H1 (cell line): Measurements from ENCODE around the gene TSHZ2. TPM values are rescaled to one million over a fixed set of nuclear protein-coding genes. Genes with fewer than 3 reads are reported as not detected.

Experiments used
- CTCF ChIA-PET: fragments of 300-600 bp; sonication (Branson Sonifier 250); formaldehyde crosslinking; loops from one replicate; lab custom pipeline; 2021; ENCODE audit not compliant: partially characterized antibody; lab: Charles Lee
- POLR2A ChIA-PET: fragments of 300-600 bp; sonication (Branson Sonifier 250); formaldehyde crosslinking; loops from one replicate; lab custom pipeline; 2021; ENCODE audit warnings: inconsistent platforms; ENCODE audit not compliant: partially characterized antibody; lab: Charles Lee
- DNase-seq, 2 experiments: peaks; one replicate each; pipeline versions ENCODE4 v3.0.0 to v3.0.0-alpha.2; 2010 to 2022; ENCODE audit warnings: low spot score in 2 of 2, low read depth in 1 of 2, mixed read lengths in 1 of 2
- FAIRE-seq: peaks from 2 replicates; lab custom pipeline; 2011; peaks lifted over from hg19 to GRCh38; lab: Jason Lieb, UNC
- H2AFZ ChIP-seq: 2 replicates; pipeline ENCODE4 v1.8.1; 2012; ENCODE audit warnings: low read length, inconsistent platforms
- H2AK5ac ChIP-seq: 2 replicates; pipeline ENCODE4 v1.6.1; 2013; ENCODE audit warnings: low read depth, low read length
- H2BK120ac ChIP-seq: replicated peaks from 2 replicates; pipeline ENCODE3; 2013; ENCODE audit warnings: low read depth, low read length, inconsistent platforms
- H2BK12ac ChIP-seq: 2 replicates; pipeline ENCODE4 v1.6.1; 2013; ENCODE audit warnings: low read depth, low read length
- H2BK15ac ChIP-seq: 2 replicates; pipeline ENCODE4 v1.6.1; 2013; ENCODE audit warnings: low read length
- H2BK20ac ChIP-seq: 2 replicates; pipeline ENCODE4 v1.6.1; 2013; ENCODE audit warnings: low read length
- H2BK5ac ChIP-seq: 2 replicates; pipeline ENCODE4 v1.6.1; 2013; ENCODE audit warnings: low read depth, low read length
- H3K14ac ChIP-seq: 2 replicates; pipeline ENCODE4 v1.6.1; 2013; ENCODE audit warnings: inconsistent platforms; ENCODE audit not compliant: insufficient read length
- H3K18ac ChIP-seq: 2 replicates; pipeline ENCODE4 v1.6.1; 2013; ENCODE audit warnings: low read length; ENCODE audit errors: extremely low read depth
- H3K23ac ChIP-seq: 2 replicates; pipeline ENCODE4 v1.6.1; 2013; ENCODE audit warnings: inconsistent platforms; ENCODE audit not compliant: insufficient read length
- H3K23me2 ChIP-seq: 2 replicates; pipeline ENCODE4 v1.6.1; 2013; ENCODE audit warnings: low read depth, low read length
- H3K27ac ChIP-seq: 2 replicates; pipeline ENCODE4 v1.6.1; 2011; ENCODE audit warnings: low read depth, low read length, inconsistent platforms
- H3K27me3 ChIP-seq, 4 experiments: replicated peaks in 1 of 4; 1 replicate in 1 of 4; 2 replicates in 3 of 4; pipeline versions ENCODE4 v1.6.1 to v1.8.1; 2011 to 2013; ENCODE audit warnings: low read length in 3 of 4, mild to moderate bottlenecking in 3 of 4, inconsistent platforms in 2 of 4, mixed read lengths in 2 of 4, moderate library complexity in 1 of 4; ENCODE audit not compliant: control insufficient read depth in 3 of 4, insufficient read depth in 3 of 4; ENCODE audit errors: extremely low read depth in 1 of 4
- H3K36me3 ChIP-seq, 4 experiments: 2 replicates each; pipeline versions ENCODE4 v1.6.1 to v1.8.1; 2011 to 2013; ENCODE audit warnings: mild to moderate bottlenecking in 4 of 4, low read length in 3 of 4, moderate library complexity in 2 of 4, control low read depth in 1 of 4, inconsistent platforms in 1 of 4; ENCODE audit not compliant: insufficient read depth in 4 of 4, control insufficient read depth in 2 of 4
- H3K4ac ChIP-seq: replicated peaks from 2 replicates; pipeline ENCODE3; 2013; ENCODE audit warnings: low read length, low read depth, mixed read lengths, inconsistent platforms; ENCODE audit not compliant: insufficient read length
- H3K4me1 ChIP-seq, 4 experiments: replicated peaks in 1 of 4; 1 replicate in 1 of 4; 2 replicates in 3 of 4; pipeline versions ENCODE4 v1.6.1 to v1.8.1; 2011 to 2013; ENCODE audit warnings: low read length in 3 of 4, inconsistent platforms in 2 of 4, mixed read lengths in 1 of 4; ENCODE audit not compliant: insufficient read depth in 4 of 4, control insufficient read depth in 3 of 4
- H3K4me2 ChIP-seq, 2 experiments: 2 replicates each; pipeline versions ENCODE4 v1.6.1 to v1.8.1; 2011 to 2013; ENCODE audit warnings: low read depth in 2 of 2, low read length in 2 of 2, control low read depth in 1 of 2, inconsistent platforms in 1 of 2, mild to moderate bottlenecking in 1 of 2; ENCODE audit not compliant: insufficient read depth in 1 of 2
- H3K4me3 ChIP-seq, 4 experiments: fragments of 200-600, 300-600 bp in 1 of 4; sonication (generic), shearing (Covaris generic), sonication (Bioruptor Twin) in 1 of 4; 2 replicates each; pipeline versions ENCODE4 v1.5.1 to v1.8.1; 2011 to 2016; ENCODE audit warnings: low read length in 4 of 4, low read depth in 3 of 4, control low read depth in 2 of 4, inconsistent platforms in 2 of 4, mild to moderate bottlenecking in 2 of 4, mixed read lengths in 1 of 4, moderate library complexity in 1 of 4; ENCODE audit not compliant: insufficient read depth in 2 of 4; ENCODE audit errors: extremely low read depth in 1 of 4
- H3K56ac ChIP-seq: replicated peaks from 2 replicates; pipeline ENCODE3; 2013; ENCODE audit warnings: low read depth, mild to moderate bottlenecking, mixed read lengths, low read length, inconsistent platforms; ENCODE audit not compliant: insufficient read length
- H3K79me1 ChIP-seq: 2 replicates; pipeline ENCODE4 v1.6.1; 2013; ENCODE audit warnings: low read depth, low read length, control low read depth
- H3K79me2 ChIP-seq, 2 experiments: 2 replicates each; pipeline versions ENCODE4 v1.6.1 to v1.8.1; 2012 to 2013; ENCODE audit warnings: low read length in 2 of 2, mild to moderate bottlenecking in 2 of 2, inconsistent platforms in 1 of 2; ENCODE audit not compliant: insufficient read depth in 2 of 2, control insufficient read depth in 1 of 2
- H3K9ac ChIP-seq, 4 experiments: replicated peaks in 1 of 4; 1 replicate in 1 of 4; 2 replicates in 3 of 4; pipeline versions ENCODE4 v1.6.1 to v1.8.1; 2011 to 2013; ENCODE audit warnings: low read depth in 3 of 4, low read length in 3 of 4, control low read depth in 2 of 4, mild to moderate bottlenecking in 2 of 4, moderate library complexity in 2 of 4, inconsistent platforms in 1 of 4; ENCODE audit errors: extremely low read depth in 1 of 4
- H3K9me3 ChIP-seq, 2 experiments: 2 replicates each; pipeline versions ENCODE4 v1.6.1 to v1.8.1; 2012 to 2013; ENCODE audit warnings: mild to moderate bottlenecking in 2 of 2, moderate library complexity in 2 of 2, control low read depth in 1 of 2, inconsistent platforms in 1 of 2, low read depth in 1 of 2, low read length in 1 of 2, mixed read lengths in 1 of 2; ENCODE audit not compliant: insufficient read depth in 2 of 2
- H4K20me1 ChIP-seq, 2 experiments: replicated peaks in 1 of 2; 2 replicates each; pipeline versions ENCODE3 to v1.8.1; 2011 to 2013; ENCODE audit warnings: inconsistent platforms in 2 of 2, low read length in 2 of 2, mild to moderate bottlenecking in 1 of 2; ENCODE audit not compliant: insufficient read depth in 2 of 2, control insufficient read depth in 1 of 2
- H4K5ac ChIP-seq: 2 replicates; pipeline ENCODE4 v1.6.1; 2013; ENCODE audit warnings: low read length, low read depth, mixed read lengths, inconsistent platforms; ENCODE audit not compliant: insufficient read length
- H4K8ac ChIP-seq: 2 replicates; pipeline ENCODE4 v1.8.0; 2013; ENCODE audit warnings: mild to moderate bottlenecking, moderate library complexity, low read length, inconsistent platforms; ENCODE audit not compliant: insufficient read depth; ENCODE audit errors: extremely low read depth
- H4K91ac ChIP-seq: replicated peaks from 2 replicates; pipeline ENCODE3; 2013; ENCODE audit warnings: low read length, mixed read lengths, inconsistent platforms; ENCODE audit not compliant: insufficient read length
- ATF3 ChIP-seq: IDR thresholded peaks from 2 replicates; pipeline ENCODE4 v1.6.1; 2011; ENCODE audit warnings: low read depth, mild to moderate bottlenecking, low read length; ENCODE audit not compliant: insufficient read depth
- CEBPB ChIP-seq: IDR thresholded peaks from 2 replicates; pipeline ENCODE4 v1.6.1; 2012; ENCODE audit warnings: low read depth, low read length
- EZH2 ChIP-seq: fragments of 200-600 bp; sonication (generic); IDR thresholded peaks from 2 replicates; pipeline ENCODE4 v1.7.1; 2012; ENCODE audit warnings: low read depth, mild to moderate bottlenecking, moderate library complexity, low read length, inconsistent platforms; ENCODE audit not compliant: severe bottlenecking
- GABPA ChIP-seq: IDR thresholded peaks from 2 replicates; pipeline ENCODE4 v1.6.1; 2011; ENCODE audit warnings: mild to moderate bottlenecking, low read length, moderate library complexity, borderline replicate concordance; ENCODE audit not compliant: insufficient read depth
- KDM5A ChIP-seq: fragments of 200-600 bp; IDR thresholded peaks from 2 replicates; pipeline ENCODE4 v1.7.1; 2012; ENCODE audit warnings: mild to moderate bottlenecking, low read length, inconsistent platforms, mixed read lengths
- SAP30 ChIP-seq: fragments of 300-600 bp; sonication (generic); IDR thresholded peaks from 2 replicates; pipeline ENCODE4 v1.7.1; 2012; ENCODE audit warnings: low read length, moderate library complexity, mild to moderate bottlenecking, inconsistent platforms; ENCODE audit not compliant: insufficient read depth, insufficient replicate concordance
- SIN3A ChIP-seq, 2 experiments: IDR thresholded peaks in 1 of 2; conservative IDR thresholded peaks in 1 of 2; 2 replicates each; pipeline ENCODE4 v1.6.1; 2011 to 2012; ENCODE audit warnings: low read length in 2 of 2, improper control_type of control experiment in 1 of 2, low read depth in 1 of 2, mild to moderate bottlenecking in 1 of 2
- SIX5 ChIP-seq: IDR thresholded peaks from 2 replicates; pipeline ENCODE4 v1.6.1; 2011; ENCODE audit warnings: mild to moderate bottlenecking, low read depth, low read length
- SP4 ChIP-seq: IDR thresholded peaks from 2 replicates; pipeline ENCODE4 v1.6.1; 2012; ENCODE audit warnings: low read length, inconsistent platforms
- TBP ChIP-seq: IDR thresholded peaks from 2 replicates; pipeline ENCODE4 v1.6.1; 2011; ENCODE audit warnings: low read depth, low read length, improper control_type of control experiment
- WGBS, 2 experiments: shearing (Covaris generic) in 1 of 2; methylation state at CpG; one replicate each; pipeline versions ENCODE4 v1.1.6 to v1.1.7; 2013 to 2015; ENCODE audit warnings: low lambda C conversion rate in 2 of 2, mixed read lengths in 2 of 2, inconsistent platforms in 1 of 2, low coverage in 1 of 2, missing lambda C conversion rate in 1 of 2; ENCODE audit not compliant: insufficient replicate concordance in 2 of 2, insufficient coverage in 1 of 2, insufficient read length in 1 of 2; ENCODE audit errors: extremely low coverage in 1 of 2, missing lambda C conversion rate in 1 of 2; 5-methylcytosine and 5-hydroxymethylcytosine counted together
- polyA plus RNA-seq, 7 experiments: library from polyadenylated mRNA; depleted of rRNA in 3 of 7; stranded (reverse) in 5 of 7; unstranded in 2 of 7; fragments of >200 nt in 5 of 7; fragments of 200-250 nt in 2 of 7; gene quantifications; 1 replicate in 5 of 7; 2 replicates in 1 of 7; 4 replicates in 1 of 7; pipeline versions ENCODE4 v1.2.1 to v1.2.3, GENCODE V29; 2011 to 2013; ENCODE audit warnings: missing spikeins in 2 of 7, mixed read lengths in 2 of 7
- total RNA-seq: library from RNA; stranded (reverse); fragmentation: NEBNext Ultra II Directional; extraction: Animal tissue kit (Norgen Biotek cat#: 25700); gene quantifications from 2 replicates; pipeline ENCODE4 v1.2.1, GENCODE V29; 2021
- TF ChIP-seq, protein P1 (sequence below): IDR thresholded peaks from 2 replicates; pipeline ENCODE4 v1.6.1; 2012; ENCODE audit warnings: low read length, inconsistent platforms

Gene TSHZ2
- total and polyA plus RNA-seq, 2 of the 8 experiments (the other 6 are each of a cell fraction or from before 2014, with no cell fraction given): 0.14 to 0.30 TPM

- Histone ChIP-seq H2BK120ac (no peak overlapping the region), H2BK20ac (no peak overlapping the region), H2AFZ (no peak overlapping the region), H3K36me3 (peaks cover 0 to 5% (median 2%) of the 10 kb centered on the region in 4 experiments; a peak in 2 of 8 replicates), H4K5ac (no peak overlapping the region), H3K4me3 (no peak overlapping the region), H3K23ac (no peak overlapping the region), H3K9me3 (peaks cover 9 to 12% of the 10 kb centered on the region in 2 experiments), H3K27me3 (no peaks in the 10 kb centered on the region), H3K4me1 (peaks cover 0 to 5% (median 0%) of the 10 kb centered on the region in 4 experiments; a peak in 2 of 7 replicates), H3K79me2 (no peaks in the 10 kb centered on the region), H4K20me1 (no peaks in the 10 kb centered on the region), H3K56ac (no peak overlapping the region), H3K9ac (no peak overlapping the region), H3K14ac (no peak overlapping the region), H4K91ac (no peak overlapping the region), H2BK12ac (no peak overlapping the region), H4K8ac (no peak overlapping the region), H2AK5ac (no peak overlapping the region), H3K4ac (no peak overlapping the region), H3K79me1 (no peaks in the 10 kb centered on the region), H3K18ac (no peak overlapping the region), H2BK15ac (no peak overlapping the region), H3K4me2 (no peak overlapping the region), H3K23me2 (no peaks in the 10 kb centered on the region; the same call in 1 of the 2 replicates), H3K27ac (no peak overlapping the region), H2BK5ac (no peak overlapping the region)
- WGBS, 2 experiments: 97% methylated on average over 4 of the region's 5 CpGs; no CpG with 5 or more reads in 1 of the 2 experiments
- ChIA-PET CTCF (interaction anchor here (1.2 to 3.1 kb wide), 4 partner anchors 8 to 324 kb away, joined by 3 to 7 read pairs (median 6); no protein-coding TSS in a partner anchor), POLR2A (no interaction called here)
- FAIRE-seq (no peak), DNase-seq (no peak)
- TF ChIP-seq EZH2 (no peak), SP4 (no peak), SIN3A (conservative IDR thresholded peaks at IDR 0.05 in 1 of 2, IDR thresholded peaks at IDR 0.05 in 1 of 2; ENCODE audit: low read depth in 1 of 2, low read length in 2 of 2) (no peak), CEBPB (no peak), ATF3 (no peak), SAP30 (no peak), GABPA (no peak), KDM5A (no peak), TBP (no peak), SIX5 (no peak)
- TF ChIP-seq, protein P1, sequence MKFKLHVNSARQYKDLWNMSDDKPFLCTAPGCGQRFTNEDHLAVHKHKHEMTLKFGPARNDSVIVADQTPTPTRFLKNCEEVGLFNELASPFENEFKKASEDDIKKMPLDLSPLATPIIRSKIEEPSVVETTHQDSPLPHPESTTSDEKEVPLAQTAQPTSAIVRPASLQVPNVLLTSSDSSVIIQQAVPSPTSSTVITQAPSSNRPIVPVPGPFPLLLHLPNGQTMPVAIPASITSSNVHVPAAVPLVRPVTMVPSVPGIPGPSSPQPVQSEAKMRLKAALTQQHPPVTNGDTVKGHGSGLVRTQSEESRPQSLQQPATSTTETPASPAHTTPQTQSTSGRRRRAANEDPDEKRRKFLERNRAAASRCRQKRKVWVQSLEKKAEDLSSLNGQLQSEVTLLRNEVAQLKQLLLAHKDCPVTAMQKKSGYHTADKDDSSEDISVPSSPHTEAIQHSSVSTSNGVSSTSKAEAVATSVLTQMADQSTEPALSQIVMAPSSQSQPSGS: no peak
These were observed 251.5 kb downstream of the TSHZ2 start for GRCh38 chr20:53223626-53224172.
